ENCODE measurements around the gene ATL3.

GRCh38 chr11:63705526-63705925 lies 34.4 kb upstream of the ATL3 start:
- no peak for TF ChIP-seq CTCF (IDR thresholded peaks at IDR 0.05)
- no peak for TF ChIP-seq POLR2A (IDR thresholded peaks at IDR 0.05)

All from tibial nerve (tissue), 3 donors.